NCI-H128 (cell line): Measurements from ENCODE around the gene SLITRK3.

Experiments
- DNase-seq: peaks from one replicate; lab custom pipeline; 2025; ENCODE audit not compliant: unreplicated experiment; lab: John Stamatoyannopoulos, UW

The SLITRK3 gene, protein sequence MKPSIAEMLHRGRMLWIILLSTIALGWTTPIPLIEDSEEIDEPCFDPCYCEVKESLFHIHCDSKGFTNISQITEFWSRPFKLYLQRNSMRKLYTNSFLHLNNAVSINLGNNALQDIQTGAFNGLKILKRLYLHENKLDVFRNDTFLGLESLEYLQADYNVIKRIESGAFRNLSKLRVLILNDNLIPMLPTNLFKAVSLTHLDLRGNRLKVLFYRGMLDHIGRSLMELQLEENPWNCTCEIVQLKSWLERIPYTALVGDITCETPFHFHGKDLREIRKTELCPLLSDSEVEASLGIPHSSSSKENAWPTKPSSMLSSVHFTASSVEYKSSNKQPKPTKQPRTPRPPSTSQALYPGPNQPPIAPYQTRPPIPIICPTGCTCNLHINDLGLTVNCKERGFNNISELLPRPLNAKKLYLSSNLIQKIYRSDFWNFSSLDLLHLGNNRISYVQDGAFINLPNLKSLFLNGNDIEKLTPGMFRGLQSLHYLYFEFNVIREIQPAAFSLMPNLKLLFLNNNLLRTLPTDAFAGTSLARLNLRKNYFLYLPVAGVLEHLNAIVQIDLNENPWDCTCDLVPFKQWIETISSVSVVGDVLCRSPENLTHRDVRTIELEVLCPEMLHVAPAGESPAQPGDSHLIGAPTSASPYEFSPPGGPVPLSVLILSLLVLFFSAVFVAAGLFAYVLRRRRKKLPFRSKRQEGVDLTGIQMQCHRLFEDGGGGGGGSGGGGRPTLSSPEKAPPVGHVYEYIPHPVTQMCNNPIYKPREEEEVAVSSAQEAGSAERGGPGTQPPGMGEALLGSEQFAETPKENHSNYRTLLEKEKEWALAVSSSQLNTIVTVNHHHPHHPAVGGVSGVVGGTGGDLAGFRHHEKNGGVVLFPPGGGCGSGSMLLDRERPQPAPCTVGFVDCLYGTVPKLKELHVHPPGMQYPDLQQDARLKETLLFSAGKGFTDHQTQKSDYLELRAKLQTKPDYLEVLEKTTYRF

GRCh38 chr3:165195640-165196576 is at the start of gene SLITRK3:
Gene SLITRK3, minus strand, starts transcription at chr3:165196384. Its CDS starts 5,554 bp downstream, at chr3:165190830.
- DNase-seq = no peak

DNA sequence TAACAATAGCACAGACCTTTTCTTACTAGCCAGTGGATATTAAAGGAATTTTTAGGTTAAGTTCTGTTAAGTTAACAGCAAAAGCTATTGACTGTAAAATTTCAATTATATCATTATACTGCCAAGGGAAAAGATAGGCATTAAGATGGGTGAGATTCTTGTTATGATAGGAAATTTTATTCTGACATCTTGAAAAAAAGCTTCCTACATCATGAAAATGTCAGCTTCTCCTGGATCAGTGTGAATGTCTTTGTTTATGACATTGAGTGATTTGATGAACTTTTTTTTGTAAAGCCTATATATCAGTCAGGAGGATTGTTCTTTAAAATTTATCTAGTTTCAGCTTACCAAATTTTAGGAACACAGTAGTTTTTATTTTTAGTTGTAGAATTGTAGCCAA is 47.4 kb upstream of the SLITRK3 start:
- DNase-seq = no peak

DNA sequence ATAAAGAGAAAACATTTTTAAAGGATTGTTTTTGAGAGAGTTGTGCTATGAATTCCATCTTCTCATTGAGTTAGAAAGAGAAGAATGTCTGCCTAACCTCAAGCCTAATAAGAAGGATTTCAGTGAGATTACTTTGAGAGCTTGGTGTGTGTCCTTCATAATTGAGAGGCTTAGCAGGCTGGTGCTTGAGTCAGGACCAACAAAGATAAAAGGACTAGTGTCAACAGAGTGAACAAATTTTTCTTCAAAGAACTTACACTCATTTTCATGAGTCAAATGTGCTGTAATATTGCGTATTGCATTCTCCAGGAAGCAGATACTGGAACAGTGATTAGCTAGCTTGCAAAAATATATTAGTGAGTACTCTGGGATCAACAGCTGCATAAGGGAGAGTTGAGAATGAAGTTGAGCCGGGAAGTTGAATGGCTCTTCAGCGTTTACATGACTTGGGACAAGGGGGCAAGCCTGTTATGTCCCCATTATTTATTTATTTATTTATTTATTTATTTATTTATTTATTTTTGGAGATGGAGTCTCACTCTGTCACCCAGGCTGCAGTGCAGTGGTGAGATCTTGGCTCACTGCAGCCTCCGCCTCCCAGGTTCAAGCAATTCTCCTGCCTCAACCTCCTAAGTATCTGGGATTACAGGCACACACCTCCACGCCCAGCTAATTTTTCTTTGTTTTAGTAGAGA is 37.5 kb upstream of the SLITRK3 start:
- DNase-seq = no peak

GRCh38 chr3:165225604-165226003 is 29.4 kb upstream of the SLITRK3 start:
- no peak for DNase-seq

- DNase-seq = no peak
These were observed 21.6 kb upstream of the SLITRK3 start for GRCh38 chr3:165217739-165218138.

DNA sequence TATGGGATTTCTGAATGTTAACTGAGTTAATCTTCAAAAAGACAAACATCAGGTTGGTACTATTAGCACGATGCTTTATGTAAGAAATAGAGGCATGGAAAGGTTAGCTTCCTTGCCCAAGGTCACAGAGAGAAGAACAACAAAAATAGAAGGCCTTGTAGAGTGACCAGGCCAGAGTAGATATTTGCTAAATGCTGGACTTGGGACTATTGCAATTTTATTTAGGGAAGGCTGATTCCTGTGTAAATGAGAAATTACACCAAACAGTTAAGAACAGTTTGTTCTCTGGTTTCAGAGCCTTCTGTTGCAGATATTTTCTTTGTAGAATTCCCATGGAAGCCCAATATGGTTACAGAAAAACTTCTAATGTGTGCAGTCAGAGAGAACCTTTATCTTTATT is 16.4 kb upstream of the SLITRK3 start:
- DNase-seq = no peak

DNA sequence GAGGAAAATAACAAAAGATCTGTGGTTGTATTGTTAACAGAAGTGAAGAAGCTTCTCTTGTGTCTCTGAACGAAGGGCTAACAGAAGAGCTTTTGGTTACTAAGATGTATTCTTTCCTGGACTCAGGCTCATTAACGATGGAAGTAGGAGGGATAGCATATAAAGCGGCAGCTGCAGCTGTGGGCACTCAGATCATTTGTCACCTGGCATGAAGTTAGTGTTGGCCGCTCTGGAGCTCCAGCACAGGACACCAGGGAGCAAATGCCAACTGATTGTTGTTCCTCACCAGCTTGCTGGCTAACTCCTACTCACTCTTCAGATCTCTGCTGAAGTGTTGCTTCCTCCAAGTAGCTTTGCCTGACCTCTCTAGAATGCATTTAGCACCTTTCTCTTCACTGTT is 15.5 kb upstream of the SLITRK3 start:
- DNase-seq = no peak

DNA sequence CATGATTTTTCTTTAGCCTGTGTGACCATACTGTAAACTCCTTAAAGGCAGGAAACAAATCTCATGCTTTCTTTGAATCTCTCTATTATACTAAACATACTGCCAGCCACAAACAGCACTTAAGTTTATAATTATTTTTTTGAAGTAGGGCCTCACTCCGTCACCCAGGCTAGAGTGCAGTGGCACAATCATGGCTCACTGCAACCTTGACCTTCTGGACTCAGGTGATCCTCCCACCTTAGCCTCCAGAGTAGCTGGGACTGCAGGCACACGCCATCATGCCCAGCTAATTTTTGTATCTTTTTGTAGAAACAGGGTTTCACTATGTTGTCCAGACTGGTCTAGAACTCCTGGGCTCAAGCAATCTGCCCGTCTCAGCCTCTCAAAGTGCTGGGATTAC is 14.5 kb upstream of the SLITRK3 start:
- no peak for DNase-seq

DNA sequence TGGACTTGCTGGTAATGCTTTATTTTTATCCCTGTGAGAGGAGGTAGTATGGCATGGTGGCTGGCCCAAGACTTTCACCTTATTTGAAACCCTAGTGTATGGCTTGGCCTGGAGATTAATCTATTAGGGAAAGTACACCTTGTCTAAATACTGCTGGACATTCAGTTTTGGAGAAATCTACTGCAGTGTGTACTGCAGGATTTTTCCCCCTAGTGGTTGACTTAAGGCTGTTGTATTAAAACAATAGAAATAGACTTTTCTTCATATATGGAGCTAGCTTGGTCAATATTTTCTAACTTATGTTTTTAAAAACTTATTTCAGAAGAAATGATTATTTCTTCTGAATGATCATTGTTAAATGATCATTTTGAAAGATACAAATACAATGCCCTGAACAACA is 13.9 kb upstream of the SLITRK3 start:
- no peak for DNase-seq

- DNase-seq = peak; percentile 47
These were observed 10.5 kb upstream of the SLITRK3 start for GRCh38 chr3:165206454-165207266.

GRCh38 chr3:165204445-165204844 is 8.3 kb upstream of the SLITRK3 start:
- DNase-seq = no peak

DNA sequence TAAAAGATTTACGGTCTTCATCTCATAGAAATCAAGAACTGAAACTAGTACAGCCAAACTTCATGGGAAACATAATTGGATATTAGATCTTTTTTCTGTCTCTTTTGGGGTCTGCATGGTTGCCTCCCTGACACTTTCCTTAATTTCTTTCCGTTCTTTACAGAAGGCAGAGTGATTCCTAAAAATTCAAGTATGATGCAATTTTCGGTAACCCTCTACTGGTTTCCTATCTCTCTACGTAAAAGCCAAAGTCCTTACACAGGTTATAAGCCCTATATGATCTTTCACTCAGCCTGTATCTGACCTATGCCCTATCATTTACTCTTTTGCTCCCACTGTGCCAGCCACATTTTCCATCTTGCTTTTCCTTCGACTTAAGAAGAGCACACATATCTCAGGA is 6.8 kb upstream of the SLITRK3 start:
- no peak for DNase-seq

DNA sequence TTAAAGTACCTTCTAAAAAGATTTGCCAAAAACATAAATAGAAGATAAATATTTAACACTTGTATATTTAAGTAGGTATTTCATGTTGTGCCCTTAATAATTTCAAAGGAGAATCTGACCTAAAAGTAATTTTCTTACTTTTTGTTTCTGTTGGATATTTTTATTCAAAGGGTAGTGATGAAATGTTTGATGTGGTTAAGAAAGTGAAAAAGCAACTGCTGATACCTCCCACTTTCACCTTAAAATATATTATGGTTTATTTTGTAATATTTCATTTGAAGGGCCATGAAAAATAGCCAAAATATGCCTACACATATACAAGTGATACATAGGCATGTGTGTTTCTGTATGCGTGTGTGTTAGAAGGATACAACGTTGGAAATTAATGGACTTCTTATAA is 5.8 kb upstream of the SLITRK3 start:
- DNase-seq = no peak

- DNase-seq = no peak
These were observed 1.3 kb upstream of the SLITRK3 start for GRCh38 chr3:165197481-165197800.

DNA sequence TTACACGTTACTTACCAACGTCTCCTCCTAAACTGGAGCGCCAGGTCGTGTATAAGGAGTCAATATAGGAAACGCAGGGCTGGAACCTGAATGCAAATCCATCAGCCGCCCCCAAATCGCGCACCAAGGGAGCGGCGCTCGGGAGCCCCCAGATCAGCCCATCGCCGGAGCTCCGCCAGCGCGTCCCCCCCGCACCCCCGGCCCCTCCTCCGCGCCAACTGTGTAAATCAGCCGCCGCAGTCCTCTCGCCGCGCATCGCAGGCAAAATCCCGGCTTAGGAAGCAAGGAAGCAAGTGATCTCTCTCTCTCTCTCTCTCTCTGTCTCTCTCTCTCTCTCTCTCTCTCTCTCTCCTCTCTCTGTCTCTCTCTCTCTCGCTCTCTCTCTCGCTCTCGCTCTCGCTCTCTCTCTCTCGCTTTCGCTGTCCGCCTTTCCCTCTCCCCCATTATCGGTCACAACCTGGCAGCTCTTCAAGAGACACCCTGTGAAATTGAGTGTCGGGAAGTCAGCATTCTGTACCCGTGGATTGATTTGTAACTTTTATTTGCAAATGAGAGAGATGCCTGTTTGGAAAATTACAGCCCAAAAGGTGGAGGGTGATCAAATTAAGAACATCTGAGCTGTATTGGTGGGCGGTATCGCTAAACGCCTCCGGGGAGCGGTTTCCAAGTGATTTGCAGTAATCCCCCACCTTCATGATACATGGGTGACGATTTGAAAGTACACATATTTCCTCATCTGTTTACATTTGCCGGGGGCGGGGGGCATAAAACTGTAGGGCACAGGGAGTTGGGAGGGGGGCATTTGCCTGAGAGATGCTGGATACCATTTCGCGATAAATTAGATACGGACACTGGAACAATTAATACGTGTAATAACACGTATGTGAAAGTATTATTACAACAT is 645 bp upstream of the SLITRK3 start:
- DNase-seq = no peak

DNA sequence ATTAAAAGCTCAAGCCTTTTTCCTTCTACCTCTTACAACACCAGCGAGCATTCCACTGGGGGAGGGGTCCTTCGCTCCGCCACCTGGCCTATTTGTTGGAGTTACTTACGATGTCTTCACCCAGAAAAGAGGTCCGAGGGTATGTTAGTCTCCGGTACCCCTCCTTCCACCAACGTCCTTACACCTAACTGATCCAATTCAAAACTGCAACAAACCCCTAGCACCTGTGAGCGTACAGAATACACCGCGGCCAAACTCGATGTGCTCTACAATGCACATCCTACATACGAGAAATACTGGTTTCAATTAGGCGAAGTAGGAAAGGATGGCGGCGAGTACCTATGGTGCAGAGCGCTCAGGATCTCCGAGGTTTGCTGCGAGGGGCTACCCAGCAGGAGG is 944 bp downstream of the SLITRK3 start:
- no peak for DNase-seq

GRCh38 chr3:165194511-165195240 is 1.5 kb downstream of the SLITRK3 start:
- DNase-seq = no peak
